Activated CD8-positive, alpha-beta memory T cell treated with anti-CD3 and anti-CD28 coated beads, Interleukin-2, amount 50 U/mL, for 1 hour (primary cell): Measurements from ENCODE around the gene F2.
A peak's percentile ranks its signal among the peaks of the same experiment; 100 is the strongest.
"Not testable (repeated sequence)": the region's sequence is repeated elsewhere in the genome, so short reads cannot be mapped to it uniquely, and the experiment has no call there.

Experiments
- DNase-seq: peaks from one replicate; pipeline ENCODE4 v3.0.0-alpha.2; 2020; ENCODE audit errors: extremely low read depth

The F2 gene

DNA sequence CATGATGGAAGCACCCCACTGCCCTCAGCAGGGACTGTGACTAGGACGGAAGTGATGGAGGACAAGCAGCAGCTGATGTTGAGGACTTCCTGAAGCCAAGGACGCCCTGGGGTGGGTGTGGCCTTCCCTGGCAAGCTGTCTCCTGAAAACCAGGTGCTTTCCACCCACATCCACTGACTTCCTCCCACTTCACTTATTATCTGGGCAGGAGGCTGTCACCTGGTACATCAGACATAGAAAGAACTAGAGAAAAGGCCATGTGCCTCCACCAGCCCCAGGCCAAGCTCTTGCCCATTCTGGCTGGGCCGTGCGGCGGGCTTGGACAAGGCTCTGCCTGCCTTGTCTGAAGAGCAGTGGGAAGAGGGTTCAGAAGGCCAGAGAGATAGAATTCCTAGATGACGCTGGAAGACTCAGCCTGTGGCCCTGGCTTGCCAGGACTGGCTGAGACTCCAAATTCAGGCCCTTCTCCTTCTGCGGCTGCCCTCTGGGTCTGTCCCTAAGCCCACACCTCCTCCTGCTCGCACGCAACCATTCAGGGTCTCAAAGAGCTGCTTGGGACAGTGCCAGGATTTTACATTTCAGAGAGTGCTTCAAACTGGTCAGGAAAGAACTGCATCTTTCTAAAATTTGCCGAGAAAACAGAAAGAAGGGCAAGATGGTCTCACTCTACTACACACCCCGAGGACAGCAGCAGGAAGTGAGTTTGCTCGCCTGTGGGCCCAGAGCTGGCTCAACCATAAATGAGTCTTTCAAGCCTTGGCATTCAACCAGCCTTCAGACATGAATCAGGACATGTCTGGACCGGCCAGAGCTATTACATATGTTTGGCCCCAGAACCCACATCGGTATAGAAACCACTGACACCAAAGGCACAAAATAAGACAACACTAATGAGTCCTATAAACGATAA lies 31.9 kb upstream of the F2 start:
- no peak for DNase-seq

DNA sequence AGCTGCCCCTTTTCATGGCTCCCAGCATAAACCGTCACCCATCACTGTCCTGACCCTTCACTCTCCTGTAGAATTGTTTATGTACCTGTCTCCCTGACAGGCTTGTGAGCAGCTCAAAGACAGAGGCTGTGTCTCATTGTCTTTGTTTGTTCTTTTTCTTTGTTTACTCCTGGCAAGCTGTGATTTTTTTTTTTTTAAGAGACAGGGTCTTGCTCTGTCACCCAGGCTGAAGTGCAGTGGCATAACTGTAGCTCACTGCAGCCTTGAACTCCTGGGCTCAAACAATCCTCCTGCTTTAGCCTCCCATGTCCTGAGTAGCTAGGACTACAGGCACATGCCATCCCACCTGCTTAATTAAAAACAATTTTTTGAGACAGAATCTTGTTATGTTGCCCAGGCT lies 28.3 kb upstream of the F2 start:
- DNase-seq: no peak

DNA sequence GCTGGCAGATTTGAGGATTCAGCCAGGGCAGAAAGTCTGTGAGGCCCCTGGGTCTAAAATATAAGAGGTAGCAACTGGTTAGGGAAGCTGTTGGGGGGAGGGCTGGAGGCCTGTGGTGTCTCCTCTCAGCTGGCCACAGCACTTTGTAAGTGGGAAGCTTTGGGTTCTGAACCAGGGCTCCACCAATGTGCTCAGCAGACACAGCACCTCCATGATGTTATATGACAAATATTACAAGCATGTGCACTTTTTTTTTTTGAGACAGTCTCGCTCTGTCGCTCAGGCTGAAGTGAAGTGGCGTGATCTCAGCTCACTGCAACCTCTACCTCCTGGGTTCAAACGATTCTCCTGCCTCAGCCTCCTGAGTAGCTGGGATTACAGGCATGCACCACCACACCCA lies 26.6 kb upstream of the F2 start:
- no peak for DNase-seq

DNA sequence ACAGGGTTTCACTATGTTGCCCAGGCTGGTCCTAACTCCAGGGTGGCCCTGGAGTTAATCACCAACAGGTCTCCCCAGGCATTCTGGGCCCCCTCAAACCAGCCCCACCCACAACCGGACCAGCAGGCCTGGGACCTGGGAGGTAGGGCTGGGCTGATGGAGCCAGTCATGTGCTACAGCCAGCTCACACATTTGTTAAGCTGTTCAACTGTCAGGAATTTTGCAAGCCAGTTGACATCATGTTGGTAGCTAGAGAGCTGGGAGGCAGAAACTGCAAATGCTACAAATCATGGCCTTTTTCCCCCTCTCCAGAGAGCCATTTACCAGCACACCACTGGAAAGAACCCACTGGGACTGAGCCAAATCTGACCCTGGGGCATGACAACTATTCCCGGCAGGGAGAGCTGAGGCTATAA lies 25.4 kb upstream of the F2 start:
- no peak for DNase-seq

DNA sequence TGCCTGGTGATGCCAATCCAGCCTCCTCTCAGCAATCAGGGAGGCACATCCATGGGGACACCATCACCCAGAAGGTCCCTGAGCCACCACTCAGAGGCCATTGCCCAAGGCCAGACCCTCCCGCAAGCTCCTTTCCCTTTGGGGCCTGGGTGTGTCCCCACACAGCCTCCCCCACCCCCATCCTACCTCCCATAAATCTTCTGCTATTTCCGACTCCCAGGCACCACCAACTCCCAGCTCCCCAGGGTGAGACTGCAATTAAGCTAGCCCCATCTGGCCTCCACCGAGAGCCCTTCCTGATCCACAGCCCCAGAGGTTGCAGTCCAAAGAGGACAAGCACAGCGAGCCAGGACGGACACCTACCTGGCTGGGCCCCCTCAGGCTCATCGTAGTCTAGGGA lies 24.9 kb upstream of the F2 start:
- no peak for DNase-seq

DNA sequence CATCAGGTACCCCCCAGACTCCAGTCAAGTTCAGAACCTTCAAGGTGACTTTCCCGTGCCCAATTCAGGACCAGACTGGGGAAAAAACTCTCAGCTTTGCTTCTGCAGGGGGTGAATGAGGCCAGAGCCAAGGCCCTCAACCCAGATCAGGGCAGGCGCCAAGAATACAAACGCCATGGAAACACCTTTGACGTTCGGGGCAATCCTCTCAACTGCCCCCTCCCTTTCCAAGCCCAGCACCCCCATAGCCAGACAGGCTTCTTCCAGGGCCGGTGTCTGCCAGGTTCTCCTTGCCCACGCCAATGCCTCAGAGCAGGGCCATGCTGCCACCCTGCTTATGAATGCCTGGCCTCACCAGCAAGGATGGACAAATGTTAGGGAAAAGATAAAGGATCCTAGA lies 24.4 kb upstream of the F2 start:
- DNase-seq: no peak

DNA sequence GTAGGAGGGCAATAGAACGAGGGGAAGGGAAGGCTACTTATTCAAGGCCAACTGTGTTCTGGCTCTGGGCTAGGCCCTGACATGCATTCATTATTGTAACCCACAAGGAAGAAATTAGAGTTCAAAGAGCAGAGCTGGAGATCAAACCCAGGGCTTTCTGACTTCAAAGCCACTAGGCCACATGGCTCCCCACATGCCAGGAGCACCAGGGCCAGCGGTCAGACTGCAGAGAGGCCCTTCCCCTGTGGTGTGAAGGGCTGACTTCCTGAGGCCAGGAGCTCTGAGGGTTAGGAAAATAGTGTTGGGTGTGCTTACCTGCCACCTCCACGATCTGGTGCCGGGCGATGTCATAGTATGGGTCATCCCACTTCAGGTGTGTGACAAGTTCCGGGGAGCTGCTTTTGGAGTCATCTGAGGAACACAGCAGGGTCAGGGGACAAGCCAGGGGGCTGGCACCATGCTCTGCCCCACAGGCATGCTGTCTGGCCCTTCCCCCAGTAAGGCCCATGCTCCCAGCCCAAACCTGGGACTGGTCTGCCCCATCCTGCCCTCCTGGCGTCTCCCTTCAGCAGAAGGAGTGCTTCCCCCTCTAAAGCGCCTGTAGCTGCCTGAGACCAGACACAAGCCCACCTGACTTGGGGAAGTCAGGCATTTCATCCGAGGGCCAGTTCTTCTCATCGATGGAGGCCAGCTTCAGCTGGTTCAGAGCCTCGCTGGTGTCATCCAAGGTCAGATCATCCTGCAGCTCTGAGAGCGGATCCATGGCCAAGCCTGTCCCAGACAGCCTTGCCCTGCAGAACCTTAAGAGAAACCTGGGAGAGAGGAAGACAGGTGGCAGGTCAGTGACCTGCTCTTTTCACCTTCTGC lies 23.4 kb upstream of the F2 start:
- no peak for DNase-seq

DNA sequence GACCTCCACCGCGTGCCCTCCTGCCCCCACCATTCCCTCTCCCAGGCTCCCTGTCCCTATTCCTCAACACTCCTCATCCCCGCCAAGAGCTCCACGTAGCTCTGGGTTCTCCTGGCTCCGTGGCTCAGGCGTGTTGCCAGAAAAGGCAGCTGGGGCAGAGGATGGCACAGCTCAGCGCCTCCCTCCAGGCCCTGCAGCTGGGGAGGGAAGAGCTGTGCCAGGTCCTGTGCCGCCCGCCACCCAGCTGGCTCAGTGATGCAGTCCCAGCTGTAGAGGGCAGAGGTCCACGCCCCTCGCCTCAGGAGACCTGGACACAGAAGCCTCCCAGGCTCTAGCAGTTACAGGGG lies 22.8 kb upstream of the F2 start:
- no peak for DNase-seq

DNA sequence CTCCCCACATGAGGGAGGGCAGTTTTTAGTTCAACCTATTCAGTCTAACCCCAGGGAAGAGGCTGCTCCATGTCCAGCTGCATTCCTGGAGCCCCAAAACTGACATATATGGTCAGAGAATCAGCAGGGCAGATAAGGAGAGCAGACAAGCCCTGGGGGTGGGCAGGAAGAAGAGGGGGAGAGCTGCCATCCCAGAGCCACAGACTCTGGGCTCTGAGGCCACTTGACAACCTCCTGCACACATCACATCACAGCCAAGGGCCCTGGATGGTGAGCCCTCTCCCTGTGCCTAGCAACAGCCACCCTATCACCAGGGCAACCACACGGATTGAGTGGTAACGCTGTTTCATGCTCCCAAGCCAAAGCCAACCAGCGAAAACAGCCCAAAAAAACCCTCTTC lies 21.7 kb upstream of the F2 start:
- DNase-seq: no peak

DNA sequence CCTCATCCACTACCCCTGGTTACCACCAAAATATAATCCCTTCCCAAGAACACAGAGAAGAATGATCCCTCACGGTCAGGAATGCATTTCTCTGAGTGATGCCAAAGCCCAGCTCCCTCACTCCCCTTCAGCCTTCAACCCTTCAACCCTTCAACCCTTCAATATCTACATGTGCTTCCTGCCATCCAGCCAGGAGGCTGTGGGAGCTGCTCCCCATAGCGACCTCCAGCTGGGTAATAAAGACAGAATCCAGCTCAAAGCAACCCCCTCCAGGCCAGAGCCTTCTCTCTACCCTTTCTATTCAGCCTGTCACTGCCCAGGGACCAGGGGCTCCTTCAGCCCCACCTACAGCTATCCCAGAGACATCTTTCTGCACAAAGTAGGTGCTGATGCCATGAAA lies 21.3 kb upstream of the F2 start:
- no peak for DNase-seq

DNA sequence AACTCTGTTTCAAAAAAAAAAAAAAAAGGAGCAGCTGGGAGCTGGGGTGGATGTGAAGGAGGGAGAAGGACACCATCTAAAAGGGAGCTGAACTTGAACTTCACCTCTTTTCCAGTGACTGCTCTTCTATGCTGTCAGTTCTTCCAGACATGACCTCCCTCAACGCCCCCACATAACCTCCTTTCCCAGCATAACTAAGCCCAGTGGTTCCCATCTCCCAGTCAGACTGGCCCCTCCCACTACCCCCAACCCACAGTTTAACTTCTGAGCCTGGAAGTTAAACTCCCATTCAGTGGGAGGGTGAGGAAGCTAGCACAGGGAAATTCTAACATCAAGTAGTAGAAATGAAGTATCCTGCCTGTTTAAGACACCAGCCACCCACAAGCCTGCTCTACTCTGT lies 20.4 kb upstream of the F2 start:
- no peak for DNase-seq

DNA sequence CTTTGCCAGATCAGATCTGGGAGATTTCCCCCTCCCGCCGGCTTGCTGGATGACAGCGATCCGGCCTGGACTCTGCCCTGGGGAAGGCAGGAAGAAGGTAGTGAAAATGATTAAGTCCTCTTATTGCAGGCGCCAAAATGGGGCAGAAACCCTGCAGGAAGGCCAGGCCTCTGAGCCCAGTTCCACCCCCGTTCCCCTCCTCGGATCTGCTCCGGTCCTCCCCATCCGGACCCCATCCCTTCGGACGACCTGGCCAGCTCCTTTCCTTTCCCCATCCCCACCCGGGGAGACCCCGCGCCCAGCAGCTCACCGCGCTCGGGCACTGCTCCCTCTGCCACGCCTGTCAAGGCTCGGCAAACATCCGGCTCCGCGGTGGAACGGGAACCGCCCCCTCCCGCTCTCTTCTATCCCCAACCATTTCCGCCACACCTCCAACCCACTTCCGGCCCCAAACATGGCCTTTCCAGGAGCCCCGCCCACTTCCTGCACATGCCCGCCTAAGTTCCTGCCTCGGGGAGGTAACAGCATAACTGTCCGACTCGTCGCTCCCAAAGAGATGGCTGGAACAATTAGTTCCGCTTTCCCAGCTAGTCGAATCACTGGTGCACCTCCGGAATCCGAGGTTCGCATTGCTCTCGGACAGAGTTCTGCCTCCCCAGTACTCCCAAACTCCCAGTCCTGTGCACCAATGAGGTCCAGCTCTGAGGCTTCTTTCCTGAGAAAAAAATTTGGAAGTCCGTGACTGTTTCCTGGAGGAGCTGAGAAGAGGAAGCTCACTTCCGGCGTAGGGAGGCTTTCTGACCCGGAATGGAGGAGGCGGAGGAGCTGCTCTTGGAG lies 18.6 kb upstream of the F2 start, which contains the start of the genes ARHGAP1 and ZNF408:
Gene ARHGAP1 (minus strand): TSS at position 379 of the 837 bp plus-strand sequence. CDS start 4,512 bp downstream, outside the sequence.
Gene ZNF408 (plus strand): TSS at position 791 of the 837 bp plus-strand sequence. CDS start 17 bp downstream, at position 808.
- DNase-seq: peak; percentile 99

DNA sequence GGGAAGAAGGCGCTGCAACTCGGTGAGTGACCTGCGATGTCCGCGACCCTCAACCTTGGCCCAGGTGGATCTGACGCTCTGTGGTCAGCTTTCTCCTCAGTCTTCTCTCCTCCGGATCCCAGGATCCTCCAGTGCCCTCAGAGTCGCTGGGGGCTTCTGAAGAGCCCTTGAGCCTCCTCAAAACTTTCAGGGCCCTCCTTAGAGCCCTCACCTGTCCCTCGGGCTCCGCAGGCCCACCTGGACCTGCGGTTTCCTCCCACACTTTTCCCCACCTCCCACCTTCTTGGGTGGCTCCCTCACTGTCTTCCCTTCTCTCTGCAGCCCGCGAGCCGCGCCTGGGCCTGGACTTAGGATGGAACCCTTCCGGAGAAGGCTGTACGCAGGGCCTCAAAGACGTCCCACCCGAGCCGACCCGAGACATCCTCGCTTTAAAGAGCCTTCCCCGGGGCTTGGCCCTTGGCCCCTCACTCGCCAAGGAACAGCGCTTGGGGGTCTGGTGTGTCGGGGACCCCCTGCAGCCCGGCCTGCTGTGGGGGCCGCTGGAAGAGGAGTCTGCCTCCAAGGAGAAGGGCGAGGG lies 17.8 kb upstream of the F2 start:
- no peak for DNase-seq

DNA sequence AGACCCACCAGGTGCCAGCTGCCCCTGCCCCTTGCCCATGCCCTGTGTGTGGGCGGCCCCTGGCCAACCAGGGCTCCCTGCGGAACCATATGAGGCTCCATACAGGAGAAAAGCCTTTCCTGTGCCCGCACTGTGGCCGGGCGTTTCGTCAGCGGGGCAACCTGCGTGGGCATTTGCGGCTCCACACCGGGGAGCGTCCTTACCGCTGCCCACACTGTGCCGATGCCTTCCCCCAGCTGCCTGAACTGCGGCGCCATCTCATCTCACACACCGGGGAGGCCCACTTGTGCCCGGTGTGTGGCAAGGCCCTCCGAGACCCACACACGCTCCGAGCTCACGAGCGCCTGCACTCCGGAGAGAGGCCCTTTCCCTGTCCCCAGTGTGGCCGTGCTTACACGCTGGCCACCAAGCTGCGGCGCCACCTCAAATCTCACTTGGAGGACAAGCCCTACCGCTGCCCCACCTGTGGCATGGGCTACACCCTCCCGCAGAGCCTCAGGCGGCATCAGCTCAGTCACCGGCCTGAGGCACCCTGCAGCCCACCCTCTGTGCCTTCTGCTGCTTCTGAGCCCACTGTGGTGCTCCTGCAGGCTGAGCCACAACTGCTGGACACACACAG lies 13.8 kb upstream of the F2 start:
- DNase-seq: no peak

DNA sequence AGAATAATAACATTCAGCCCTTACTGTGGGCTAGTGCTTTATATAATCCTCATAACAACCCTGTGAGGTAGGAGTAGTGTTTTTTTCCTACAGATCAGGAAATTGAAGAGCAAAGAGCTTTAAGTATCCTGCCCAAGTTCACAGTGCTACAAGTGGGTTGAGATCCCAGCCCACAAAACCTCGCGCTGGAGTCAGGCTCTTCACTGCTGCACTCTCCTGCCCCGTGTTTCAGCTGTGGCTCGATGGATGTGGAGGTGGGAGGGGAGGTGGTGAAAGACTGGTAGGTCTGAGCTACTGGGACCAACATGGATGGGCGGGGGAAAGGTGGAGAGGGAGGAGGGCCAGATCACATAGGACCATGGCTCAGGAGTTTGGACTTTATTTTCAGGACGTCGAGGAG lies 12.1 kb upstream of the F2 start:
- no peak for DNase-seq

DNA sequence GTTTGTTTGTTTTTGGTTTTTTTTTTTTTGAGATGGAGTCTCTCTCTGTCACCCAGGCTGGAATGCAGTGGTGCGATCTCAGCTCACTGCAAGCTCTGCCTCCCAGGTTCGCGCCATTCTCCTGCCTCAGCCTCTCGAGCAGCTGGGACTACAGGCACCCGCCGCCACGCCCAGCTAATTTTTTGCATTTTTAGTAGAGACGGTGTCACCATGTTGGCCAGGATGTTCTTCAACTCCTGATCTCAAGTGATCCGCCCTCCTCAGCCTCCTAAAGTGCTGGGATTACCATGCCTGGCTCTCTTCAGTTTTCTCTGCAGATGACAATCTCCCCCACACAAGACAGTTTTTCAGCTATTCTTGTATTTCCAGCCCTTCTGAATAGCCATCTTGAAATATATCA lies 9.7 kb upstream of the F2 start:
- not testable (repeated sequence) for DNase-seq

DNA sequence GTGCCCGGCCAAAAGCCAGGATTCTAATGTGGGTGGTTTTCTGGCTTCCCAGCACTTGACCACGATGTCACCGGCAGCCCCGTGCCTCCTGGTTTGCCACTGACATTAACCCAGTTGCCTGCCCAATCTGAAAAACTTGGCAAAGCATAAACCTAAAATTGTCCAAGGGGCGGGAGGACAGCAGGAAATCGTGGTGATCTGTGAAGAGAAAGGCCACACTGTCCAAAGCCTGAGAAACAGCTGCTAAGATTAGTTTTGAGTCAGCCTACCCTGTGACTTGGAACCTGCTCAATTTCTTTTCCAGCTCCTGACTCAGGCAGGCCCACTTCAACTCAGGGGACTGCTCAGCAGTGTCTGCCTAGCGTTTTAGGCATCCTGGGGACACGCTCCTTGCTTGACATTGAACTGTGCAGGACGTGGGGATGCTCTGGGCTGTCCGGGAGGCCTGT lies 8.2 kb upstream of the F2 start:
- no peak for DNase-seq

DNA sequence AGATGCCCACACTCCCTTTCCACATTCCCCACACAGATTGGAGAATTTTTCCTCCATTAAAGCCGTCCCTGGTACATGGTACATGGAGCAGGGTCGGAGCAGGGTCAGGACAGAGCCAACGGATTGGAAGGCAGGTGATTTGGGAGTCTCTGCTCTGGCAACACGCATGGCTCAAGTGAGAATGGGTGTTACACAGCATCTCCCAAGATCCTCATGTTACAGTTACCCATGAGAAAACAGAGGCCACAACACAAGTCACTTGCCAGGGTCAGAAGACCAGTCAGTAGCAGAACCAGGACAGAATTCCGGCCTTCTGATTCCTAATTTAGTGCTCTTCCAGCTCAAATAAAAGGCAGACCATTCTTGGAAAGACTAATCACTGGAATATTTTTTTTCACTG lies 7.7 kb upstream of the F2 start:
- DNase-seq: no peak

DNA sequence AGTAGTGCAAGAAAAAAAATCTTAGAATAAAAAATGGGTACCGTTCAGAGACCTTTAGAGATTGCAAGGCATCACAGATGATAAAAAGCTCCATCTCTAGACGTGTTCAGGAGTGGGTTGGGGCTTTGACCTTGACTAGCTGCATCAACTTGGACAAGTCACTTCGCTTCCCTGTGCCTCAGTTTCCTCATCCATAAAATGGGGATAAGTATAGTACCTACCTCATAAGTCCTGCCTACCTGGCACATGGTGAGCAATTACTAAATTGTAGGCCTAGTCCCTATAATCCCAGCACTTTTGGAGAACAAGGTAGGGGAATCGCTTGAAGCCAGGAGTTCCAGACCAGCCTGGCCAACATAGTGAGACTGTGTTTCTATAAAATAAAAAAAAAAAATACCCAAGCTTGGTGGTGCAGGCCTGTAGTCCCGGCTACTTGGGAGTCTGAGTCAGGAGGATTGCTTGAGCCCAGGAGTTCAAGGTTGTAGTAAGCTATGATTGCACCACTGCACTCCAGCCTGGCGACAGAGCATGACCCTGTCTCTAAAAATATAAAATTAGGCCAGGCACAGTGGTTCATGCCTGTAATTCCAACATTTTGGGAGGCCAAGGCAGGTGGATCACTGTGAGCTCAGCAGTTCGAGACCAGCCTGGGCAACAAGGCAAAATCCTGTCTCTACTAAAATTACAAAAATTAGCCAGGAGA lies 6.0 kb upstream of the F2 start:
- no peak for DNase-seq

DNA sequence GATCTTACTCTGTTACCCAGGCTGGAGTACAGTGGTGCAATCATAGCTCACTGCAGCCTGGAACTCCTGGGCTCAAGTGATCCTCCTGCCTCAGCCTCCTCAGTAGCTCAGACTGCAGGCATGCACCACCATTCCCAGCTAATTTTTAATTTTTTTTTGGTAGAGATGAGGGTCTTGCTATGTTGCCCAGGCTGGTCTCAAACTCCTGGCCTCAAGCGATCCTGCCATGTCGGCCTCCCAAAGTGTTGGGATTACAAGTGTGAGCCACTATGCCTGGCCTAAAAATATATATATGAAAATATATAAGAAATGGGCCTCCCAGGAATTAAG lies 1.2 kb upstream of the F2 start:
- DNase-seq: not testable (repeated sequence)
